BLaER1 (cell line): ENCODE data around the gene AMFR.

Experiments used
- H3K27ac ChIP-seq: shearing (Covaris generic); formaldehyde crosslinking; 2 replicates; pipeline ENCODE4 v1.8.1; 2022
- H3K27me3 ChIP-seq: shearing (Covaris generic); formaldehyde crosslinking; 2 replicates; pipeline ENCODE4 v1.8.1; 2022
- H3K36me3 ChIP-seq: shearing (Covaris generic); formaldehyde crosslinking; 2 replicates; pipeline ENCODE4 v1.8.1; 2022
- H3K4me1 ChIP-seq: shearing (Covaris generic); formaldehyde crosslinking; 2 replicates; pipeline ENCODE4 v1.8.1; 2022
- H3K4me2 ChIP-seq: shearing (Covaris generic); formaldehyde crosslinking; 2 replicates; pipeline ENCODE4 v1.8.1; 2022
- H3K4me3 ChIP-seq: shearing (Covaris generic); formaldehyde crosslinking; 2 replicates; pipeline ENCODE4 v1.8.1; 2022
- H3K9ac ChIP-seq: shearing (Covaris generic); formaldehyde crosslinking; 2 replicates; pipeline ENCODE4 v1.8.1; 2022
- H3K9me3 ChIP-seq: shearing (Covaris generic); formaldehyde crosslinking; 2 replicates; pipeline ENCODE4 v1.8.1; 2022
- H4K20me1 ChIP-seq: shearing (Covaris generic); formaldehyde crosslinking; 2 replicates; pipeline ENCODE4 v1.8.1; 2022
- Cebpa-rat ChIP-seq: shearing (Covaris generic); IDR thresholded peaks from 2 replicates; pipeline ENCODE4 v1.8.1; 2022

The AMFR gene

GRCh38 chr16:56451753-56452689 is 26.7 kb upstream of the AMFR start:
- H3K9ac ChIP-seq, result peak overlapping the region; percentile 88
- H3K9me3 ChIP-seq, result no peaks in the 10 kb centered on the region
- TF ChIP-seq Cebpa-rat, result no peak
- H3K4me3 ChIP-seq, result peak overlapping the region; percentile 90
- peaks cover 52% of the 10 kb centered on the region for H3K36me3 ChIP-seq
- H3K4me1 ChIP-seq, result peaks cover 35% of the 10 kb centered on the region
- H4K20me1 ChIP-seq, result peaks cover 51% of the 10 kb centered on the region
- H3K27me3 ChIP-seq, result no peaks in the 10 kb centered on the region
- H3K27ac ChIP-seq, result peak overlapping the region; percentile 75
- peak overlapping the region; percentile 93 for H3K4me2 ChIP-seq

GRCh38 chr16:56450986-56451752 is 25.8 kb upstream of the AMFR start, which contains the start of the genes NUDT21 and OGFOD1:
Gene NUDT21, minus strand, starts transcription at chr16:56451332. Its CDS starts 130 bp downstream, at chr16:56451202.
Gene OGFOD1, plus strand, starts transcription at chr16:56451554. Its CDS starts 59 bp downstream, at chr16:56451613.
- H3K36me3 ChIP-seq, result peaks cover 51% of the 10 kb centered on the region
- H3K4me1 ChIP-seq, result peaks cover 35% of the 10 kb centered on the region

GRCh38 chr16:56450275-56450985 is 25.1 kb upstream of the AMFR start:
- H3K9me3 ChIP-seq, result no peaks in the 10 kb centered on the region
- H3K4me1 ChIP-seq, result peaks cover 35% of the 10 kb centered on the region
- peak overlapping the region; percentile 88 for H3K9ac ChIP-seq
- H4K20me1 ChIP-seq, result peaks cover 56% of the 10 kb centered on the region
- H3K27ac ChIP-seq, result peak overlapping the region; percentile 87
- H3K36me3 ChIP-seq, result peaks cover 51% of the 10 kb centered on the region
- no peaks in the 10 kb centered on the region for H3K27me3 ChIP-seq
- H3K4me2 ChIP-seq, result peak overlapping the region; percentile 94
- peak overlapping the region; percentile 90 for H3K4me3 ChIP-seq
- no peak for TF ChIP-seq Cebpa-rat

More at GRCh38 chr16:56450986-56451752, 25.8 kb upstream of the AMFR start, which contains the start of the genes NUDT21 and OGFOD1:
- TF ChIP-seq Cebpa-rat, result no peak
- H3K4me2 ChIP-seq, result peak within 1 kb of the TSS; percentile 94
- H4K20me1 ChIP-seq, result peaks cover 56% of the 10 kb centered on the region
- peak within 1 kb of the TSS; percentile 87 for H3K27ac ChIP-seq
- H3K9ac ChIP-seq, result peak within 1 kb of the TSS; percentile 88
- no peaks in the 10 kb centered on the region for H3K9me3 ChIP-seq
- H3K4me3 ChIP-seq, result peak within 1 kb of the TSS; percentile 90
- H3K27me3 ChIP-seq, result no peaks in the 10 kb centered on the region

- H3K27ac ChIP-seq, result no peak overlapping the region
- no peak overlapping the region for H3K9ac ChIP-seq
- no peak for TF ChIP-seq Cebpa-rat
- H3K9me3 ChIP-seq, result no peaks in the 10 kb centered on the region
- no peak overlapping the region for H3K4me3 ChIP-seq
- H3K36me3 ChIP-seq, result peaks cover 51% of the 10 kb centered on the region
- H4K20me1 ChIP-seq, result peaks cover 53% of the 10 kb centered on the region
- peaks cover 31% of the 10 kb centered on the region for H3K4me1 ChIP-seq
- no peaks in the 10 kb centered on the region for H3K27me3 ChIP-seq
- peak overlapping the region; percentile 1; the same call in 1 of the 2 replicates for H3K4me2 ChIP-seq
Observed at GRCh38 chr16:56448005-56448404, 22.7 kb upstream of the AMFR start.

- Histone ChIP-seq H3K27ac (no peak overlapping the region), H4K20me1 (peaks cover 46% of the 10 kb centered on the region), H3K4me1 (peaks cover 24% of the 10 kb centered on the region), H3K27me3 (no peaks in the 10 kb centered on the region), H3K4me2 (no peak overlapping the region), H3K9me3 (no peaks in the 10 kb centered on the region), H3K9ac (no peak overlapping the region), H3K36me3 (peaks cover 55% of the 10 kb centered on the region), H3K4me3 (no peak overlapping the region)
- TF ChIP-seq Cebpa-rat, result no peak
Observed at GRCh38 chr16:56447286-56447685, 21.9 kb upstream of the AMFR start.

- Histone ChIP-seq H3K27me3 (no peaks in the 10 kb centered on the region), H3K27ac (no peak overlapping the region), H3K4me3 (no peak overlapping the region), H3K9ac (no peak overlapping the region), H3K36me3 (peaks cover 92% of the 10 kb centered on the region), H3K9me3 (no peaks in the 10 kb centered on the region), H3K4me1 (no peaks in the 10 kb centered on the region), H3K4me2 (no peak overlapping the region), H4K20me1 (peaks cover 40% of the 10 kb centered on the region; the same call in 1 of the 2 replicates)
- TF ChIP-seq Cebpa-rat, result no peak
Observed at GRCh38 chr16:56438038-56438437, 12.7 kb upstream of the AMFR start.

GRCh38 chr16:56436258-56436657 is 10.9 kb upstream of the AMFR start:
- peaks cover 39% of the 10 kb centered on the region; the same call in 1 of the 2 replicates for H4K20me1 ChIP-seq
- H3K36me3 ChIP-seq, result peaks cover 94% of the 10 kb centered on the region
- peaks cover 10% of the 10 kb centered on the region for H3K4me1 ChIP-seq
- no peaks in the 10 kb centered on the region for H3K27me3 ChIP-seq
- H3K9me3 ChIP-seq, result no peaks in the 10 kb centered on the region
- H3K4me3 ChIP-seq, result no peak overlapping the region
- no peak overlapping the region for H3K9ac ChIP-seq
- H3K27ac ChIP-seq, result no peak overlapping the region
- no peak for TF ChIP-seq Cebpa-rat
- H3K4me2 ChIP-seq, result no peak overlapping the region

- peaks cover 33% of the 10 kb centered on the region for H3K4me1 ChIP-seq
- no peak for TF ChIP-seq Cebpa-rat
- no peaks in the 10 kb centered on the region for H3K27me3 ChIP-seq
- no peak overlapping the region for H3K4me3 ChIP-seq
- H4K20me1 ChIP-seq, result peaks cover 22% of the 10 kb centered on the region
- peaks cover 35% of the 10 kb centered on the region for H3K36me3 ChIP-seq
- H3K4me2 ChIP-seq, result no peak overlapping the region
- no peak overlapping the region for H3K9ac ChIP-seq
- no peak overlapping the region for H3K27ac ChIP-seq
- no peaks in the 10 kb centered on the region for H3K9me3 ChIP-seq
Observed at GRCh38 chr16:56428091-56428490, 2.7 kb upstream of the AMFR start.

GRCh38 chr16:56426585-56426984 is 1.2 kb upstream of the AMFR start:
- no peaks in the 10 kb centered on the region for H3K27me3 ChIP-seq
- H3K9ac ChIP-seq, result no peak overlapping the region
- no peak for TF ChIP-seq Cebpa-rat
- H3K4me3 ChIP-seq, result no peak overlapping the region
- no peaks in the 10 kb centered on the region for H3K9me3 ChIP-seq
- H4K20me1 ChIP-seq, result peaks cover 38% of the 10 kb centered on the region
- no peak overlapping the region for H3K4me2 ChIP-seq
- H3K4me1 ChIP-seq, result peaks cover 41% of the 10 kb centered on the region
- H3K36me3 ChIP-seq, result peaks cover 20% of the 10 kb centered on the region; the same call in 1 of the 2 replicates
- no peak overlapping the region for H3K27ac ChIP-seq
